HEK293 (cell line): Measurements from ENCODE around the gene ZIC5.

Experiments used
- ZNF350 ChIP-seq: fragments of 450-650 bp; formaldehyde crosslinking; IDR thresholded peaks from 2 replicates; pipeline ENCODE4 v1.5.0; 2017; ENCODE audit warnings: missing biosample characterization, mild to moderate bottlenecking, missing genetic modification characterization
- ZNF354C ChIP-seq: fragments of 450-650 bp; formaldehyde crosslinking; IDR thresholded peaks from 2 replicates; pipeline ENCODE4 v1.5.1; 2016; ENCODE audit warnings: missing biosample characterization, missing genetic modification characterization, low read depth, borderline replicate concordance

DNA sequence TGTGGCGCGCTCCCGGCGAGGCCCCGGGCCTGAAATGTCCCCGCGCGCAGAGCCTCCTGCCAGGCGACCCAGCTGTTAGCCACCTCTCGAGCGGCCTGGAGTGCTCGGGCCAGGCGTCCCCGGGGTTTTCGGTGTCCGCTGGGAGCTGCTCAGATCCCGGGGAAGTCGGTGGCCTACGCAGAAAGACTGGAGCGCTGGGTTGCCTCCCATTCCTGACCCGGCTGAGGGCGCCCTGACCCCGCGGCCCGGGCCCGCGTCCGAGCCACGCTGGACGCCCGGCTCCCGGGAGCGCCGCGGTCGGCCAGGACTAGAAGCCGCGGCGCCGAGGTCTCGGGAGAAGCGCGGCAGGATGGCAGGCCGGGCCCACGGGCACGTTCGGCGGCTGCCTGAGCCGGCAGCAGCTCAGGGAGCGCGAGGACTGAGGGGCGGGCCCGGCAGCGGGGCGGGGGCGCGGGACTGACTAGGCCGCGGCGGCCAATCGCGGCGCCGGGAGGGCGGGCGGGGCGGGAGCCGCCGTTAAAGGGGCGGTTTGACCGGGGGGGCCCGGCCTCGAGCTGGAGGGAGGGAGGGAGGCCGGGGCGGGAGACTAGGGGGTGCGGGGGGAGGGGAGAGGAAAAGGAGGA lies 8.7 kb upstream of the ZIC5 start:
- no peak for TF ChIP-seq ZNF350 (tag by site-specific recombination)
- TF ChIP-seq ZNF354C (tag by site-specific recombination), result no peak
